Fibroblast of skin of right quadriceps (primary cell): ENCODE results near the gene SLC46A1.
"Not testable (repeated sequence)": the region's sequence is repeated elsewhere in the genome, so short reads cannot be mapped to it uniquely, and the experiment has no call there.

Experiments used
- DNase-seq: peaks from one replicate; pipeline ENCODE4 v3.0.0-alpha.2; 2013

The SLC46A1 gene

DNA sequence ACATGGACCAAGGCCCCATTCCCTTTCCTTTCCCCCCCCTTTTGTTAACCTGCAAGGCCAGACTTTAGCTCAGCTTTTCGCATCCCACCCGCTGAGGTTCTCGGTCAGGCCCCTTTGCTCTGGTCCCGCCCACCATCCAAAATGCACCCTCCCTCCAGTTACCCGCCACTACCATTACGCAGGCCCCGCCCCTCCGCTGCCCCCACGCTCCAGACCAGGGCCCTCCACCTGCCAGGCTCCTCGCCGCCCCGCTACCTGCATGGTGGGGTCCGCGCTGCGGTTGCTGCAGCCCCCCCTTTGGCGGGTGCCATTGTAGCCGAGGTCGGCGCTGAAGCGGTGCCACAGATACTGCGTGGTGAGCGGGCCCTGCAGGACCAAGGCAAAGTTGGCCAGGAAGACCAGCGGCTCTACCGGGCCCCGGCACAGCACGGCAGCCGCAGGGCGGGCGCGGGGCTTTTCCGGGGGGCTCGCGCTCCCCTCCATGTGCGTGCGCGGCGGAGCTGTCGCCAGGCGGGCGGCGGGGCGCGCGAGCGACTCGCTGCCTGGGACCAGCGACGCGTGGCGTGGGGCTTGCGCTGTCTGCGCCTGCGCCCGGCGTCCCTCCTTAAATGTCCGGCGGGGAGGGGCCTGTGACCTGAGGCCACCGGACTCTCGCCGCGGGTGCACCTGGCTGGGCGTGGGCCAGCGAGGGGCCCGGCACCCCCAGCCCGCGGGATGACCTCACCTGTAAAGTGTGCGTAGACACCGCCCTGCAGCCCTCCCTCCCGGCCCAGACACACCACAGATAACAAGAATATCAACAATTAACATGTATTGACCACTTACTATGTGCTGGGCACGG, at the start of gene SLC46A1:
Gene SLC46A1 (minus strand): TSS at position 581 of the 841 bp plus-strand sequence. CDS start 98 bp downstream, at position 483.
- no peak for DNase-seq

DNA sequence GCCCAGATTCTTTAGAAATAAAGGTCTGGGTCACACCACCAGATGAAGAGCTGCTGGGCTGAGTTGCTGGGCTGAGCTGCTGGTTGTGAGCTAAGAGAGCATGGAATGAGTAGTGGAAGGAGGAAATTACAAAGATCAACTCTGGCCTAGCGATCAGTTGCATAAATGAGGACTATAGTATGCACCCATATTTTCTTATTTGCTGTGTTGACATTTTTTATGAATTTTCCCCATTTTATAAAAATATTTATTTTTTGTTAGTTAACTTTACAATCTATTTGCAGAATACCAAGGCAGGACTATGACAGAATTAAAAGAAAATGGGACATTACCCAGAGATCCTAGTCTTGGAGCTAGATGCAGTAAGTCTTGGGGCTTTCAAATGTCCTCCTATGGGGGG, 43.8 kb upstream of the SLC46A1 start:
- no peak for DNase-seq

DNA sequence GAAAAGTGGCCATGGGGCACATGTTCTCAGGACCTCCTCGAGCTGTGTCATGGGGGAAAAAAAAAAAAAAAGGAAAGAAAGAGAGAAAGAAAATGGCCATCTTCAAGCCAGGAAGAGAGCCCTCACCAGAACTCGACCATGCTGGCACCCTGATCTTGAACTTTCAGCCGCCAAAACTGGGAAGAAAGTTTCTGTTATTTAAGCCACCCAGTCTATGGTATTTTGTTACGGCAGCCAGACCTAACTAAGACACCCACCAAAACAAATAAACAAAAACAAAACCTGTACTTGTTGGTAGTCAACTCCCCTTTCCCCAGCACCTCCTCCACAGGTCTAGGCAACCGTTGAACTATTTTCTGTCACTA, 41.4 kb upstream of the SLC46A1 start:
- no peak for DNase-seq

DNA sequence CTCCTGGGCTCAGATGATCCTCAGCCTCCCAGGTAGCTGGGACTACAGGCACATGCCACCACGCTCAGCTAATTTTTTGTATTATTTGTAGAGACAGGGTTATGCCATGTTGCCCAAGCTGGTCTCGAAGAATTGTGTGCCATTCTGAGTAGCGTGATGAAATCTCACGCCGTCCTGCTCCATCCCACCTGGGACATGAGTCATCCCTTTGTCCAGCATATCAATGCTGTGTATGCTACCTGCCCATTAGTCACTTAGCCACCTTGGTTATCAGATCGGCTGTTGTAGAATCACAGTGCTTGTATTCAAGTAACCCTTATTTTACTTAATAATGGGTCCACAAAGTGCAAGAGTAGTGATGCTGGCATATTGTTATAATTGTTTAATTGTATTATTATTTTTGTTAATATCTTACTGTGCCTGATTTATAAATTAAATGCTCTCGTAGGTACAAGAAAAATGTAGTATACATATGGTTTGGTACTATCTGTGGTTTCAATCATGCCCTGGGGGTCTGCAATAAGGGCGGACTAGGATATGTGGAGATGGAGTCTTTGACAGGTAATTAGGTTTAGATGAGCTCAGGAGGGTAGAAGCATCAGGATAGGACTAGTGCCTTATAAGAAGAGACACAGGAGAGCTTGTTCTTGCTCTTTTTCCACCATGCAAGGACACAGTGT, 40.8 kb upstream of the SLC46A1 start:
- DNase-seq: no peak

DNA sequence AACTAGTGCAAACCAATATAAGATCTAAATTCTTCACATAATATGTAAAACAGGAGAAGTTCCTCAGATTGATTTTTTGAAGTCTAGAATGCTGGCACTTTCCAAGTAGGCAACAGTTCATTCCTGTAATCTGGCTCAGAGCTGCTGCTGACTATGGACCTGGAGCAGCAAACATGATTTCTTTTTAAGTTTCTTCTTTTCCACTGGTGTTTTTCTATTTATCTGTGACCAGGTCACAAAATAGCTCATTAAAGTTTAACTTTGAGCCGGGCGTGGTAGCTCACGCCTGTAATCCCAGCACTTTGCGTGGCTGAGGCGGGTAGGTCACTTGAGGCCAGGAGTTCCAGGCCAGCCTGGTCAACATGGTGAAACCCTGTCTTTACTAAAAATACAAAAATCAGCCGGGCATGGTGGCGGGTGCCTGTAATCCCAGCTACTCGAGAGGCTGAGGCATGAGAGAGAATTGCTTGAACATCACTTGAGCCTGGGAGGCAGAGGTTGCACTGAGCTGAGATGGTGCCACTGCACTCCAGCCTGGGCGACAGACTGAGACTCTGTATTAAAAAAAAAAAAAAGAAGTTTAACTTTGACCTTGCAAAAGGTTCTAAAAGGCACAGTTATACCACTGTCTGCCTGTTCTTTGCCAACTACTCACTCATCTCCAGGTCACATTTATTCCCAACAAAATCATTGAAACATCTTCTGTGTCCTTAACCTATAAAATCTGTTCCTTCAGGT, 38.1 kb upstream of the SLC46A1 start:
- DNase-seq: no peak

DNA sequence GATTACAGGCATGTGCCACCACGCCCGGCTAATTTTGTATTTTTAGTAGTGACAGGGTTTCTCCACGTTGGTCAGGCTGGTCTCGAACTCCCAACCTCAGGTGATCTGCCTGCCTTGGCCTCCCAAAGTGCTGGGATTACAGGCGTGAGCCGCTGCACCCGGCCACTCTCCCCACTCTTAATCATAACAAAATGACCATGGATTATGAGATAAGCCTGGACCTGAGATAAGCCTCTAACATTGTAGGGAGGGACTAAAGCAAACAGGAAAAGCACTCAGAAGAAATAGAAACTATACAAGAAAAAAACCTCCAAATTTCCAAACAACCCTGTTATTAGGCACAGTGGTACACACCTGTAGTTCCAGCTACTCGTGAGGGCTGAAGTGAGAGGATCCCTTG, 28.3 kb upstream of the SLC46A1 start:
- DNase-seq: not testable (repeated sequence)

DNA sequence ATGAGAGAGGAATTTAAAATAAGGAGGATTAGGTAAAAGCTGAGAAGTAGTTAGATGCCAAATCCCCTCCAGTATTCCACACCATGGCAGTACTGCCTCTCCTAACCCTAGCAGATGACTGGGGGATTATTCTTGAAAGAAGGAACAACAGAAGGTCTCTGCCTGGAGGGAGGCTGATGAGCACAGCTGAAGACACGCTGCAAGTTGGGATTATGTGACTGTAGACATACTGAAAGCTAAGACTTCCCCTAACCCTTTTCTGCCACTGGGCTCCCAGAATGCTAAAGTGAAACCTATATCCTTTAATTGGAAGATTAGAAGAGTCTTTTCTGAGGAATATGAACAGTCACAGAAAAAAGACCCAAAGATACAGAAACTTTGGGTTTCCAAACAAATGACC, 27.7 kb upstream of the SLC46A1 start:
- DNase-seq: no peak

DNA sequence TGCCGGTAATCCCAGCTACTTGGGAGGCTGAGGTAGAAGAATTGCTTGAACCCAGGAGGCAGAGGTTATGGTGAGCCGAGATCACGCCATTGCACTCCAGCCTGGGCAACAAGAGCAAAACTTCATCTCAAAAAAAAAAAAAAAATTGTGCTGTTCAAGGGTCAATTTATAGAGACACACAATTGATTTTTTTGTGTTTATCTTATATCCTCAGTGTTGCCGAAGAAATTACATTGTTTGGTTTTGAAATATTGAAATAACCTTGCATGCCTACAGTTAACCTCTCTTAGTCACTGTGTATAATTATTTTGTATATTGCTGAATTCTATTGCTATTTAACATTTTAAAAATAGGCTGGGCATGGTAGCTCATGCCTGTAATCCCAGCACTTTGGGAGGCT, 22.0 kb upstream of the SLC46A1 start:
- not testable (repeated sequence) for DNase-seq

DNA sequence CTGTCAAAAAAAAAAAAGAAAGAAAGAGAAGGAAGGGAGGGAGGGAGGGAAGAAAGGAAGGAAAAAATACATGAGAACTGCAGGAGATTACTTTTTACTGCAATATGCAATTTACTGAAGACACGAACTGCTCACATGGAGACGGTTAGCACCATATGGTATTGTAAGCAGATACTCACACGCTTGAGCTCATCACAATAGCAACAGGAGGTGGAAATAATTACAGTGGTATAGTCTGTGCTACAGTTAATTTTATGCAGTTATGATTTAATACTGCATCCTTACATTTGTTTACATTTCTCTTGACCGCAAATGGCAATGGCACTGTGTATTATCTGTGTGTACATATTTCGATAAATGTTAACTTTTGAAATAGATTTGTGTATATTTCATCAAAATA, 21.4 kb upstream of the SLC46A1 start:
- DNase-seq: peak; percentile 28

DNA sequence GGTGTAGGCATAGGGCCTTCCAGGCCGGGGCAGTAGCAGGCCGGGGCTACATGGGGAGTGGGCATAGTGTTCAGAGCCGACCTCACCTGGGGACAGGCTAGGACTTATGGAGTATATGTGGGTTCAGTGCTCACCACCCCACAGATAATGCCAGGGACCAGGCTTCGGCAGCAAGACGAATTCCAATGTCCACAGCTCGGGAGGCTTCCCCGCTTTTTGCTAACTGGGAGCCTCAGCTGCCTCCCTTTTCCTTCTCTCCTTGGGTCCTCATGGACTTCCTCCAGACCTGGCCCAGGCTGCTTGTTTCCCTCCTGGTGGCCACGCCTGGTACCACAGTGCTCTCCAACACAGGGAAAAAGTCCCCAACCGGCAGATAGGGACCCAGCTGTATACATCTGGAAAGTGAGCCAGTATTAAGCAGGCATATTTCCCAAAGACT, 20.1 kb upstream of the SLC46A1 start:
- DNase-seq: no peak

DNA sequence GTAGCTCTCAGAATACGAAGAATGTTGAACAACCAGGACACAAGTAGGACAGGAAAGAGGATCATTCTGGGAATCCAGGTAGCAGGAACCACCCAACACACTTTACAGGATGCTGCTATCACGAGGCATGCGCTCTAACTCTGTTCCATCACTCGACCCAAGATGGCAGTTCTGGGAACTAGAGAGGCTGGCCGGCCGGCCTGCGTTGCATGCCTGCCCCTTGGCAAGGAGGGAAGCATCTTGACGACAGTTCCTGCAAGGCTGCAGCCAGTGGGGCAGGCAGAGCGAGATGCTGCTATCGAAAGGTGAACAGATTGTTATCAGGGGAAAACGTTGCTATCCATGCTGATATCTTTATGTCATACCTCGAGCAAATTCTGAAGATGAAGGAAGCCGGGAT, 19.2 kb upstream of the SLC46A1 start:
- no peak for DNase-seq

DNA sequence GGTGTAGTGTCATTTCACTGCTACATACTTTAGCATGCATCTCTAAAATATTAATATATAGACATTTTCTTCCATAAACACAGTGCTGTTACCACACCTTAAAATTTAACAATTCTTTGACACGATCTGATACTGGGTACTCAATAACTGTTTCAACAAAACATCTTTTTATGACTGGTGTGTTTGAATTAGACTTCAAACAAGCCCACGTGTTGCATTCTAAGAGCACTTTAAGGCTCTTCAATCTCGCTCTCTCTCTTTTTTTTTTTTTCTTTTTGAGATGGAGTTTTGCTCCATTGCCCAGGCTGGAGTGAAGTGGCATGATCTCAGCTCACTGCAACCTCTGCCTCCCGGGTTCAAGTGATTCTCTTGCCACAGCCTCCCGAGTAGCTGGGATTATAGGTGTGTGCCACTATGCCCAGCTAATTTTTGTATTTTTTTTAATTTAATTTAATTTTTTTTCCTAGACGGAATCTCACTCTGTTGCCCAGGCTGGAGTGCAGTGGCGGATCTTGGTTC, 15.8 kb upstream of the SLC46A1 start:
- no peak for DNase-seq

DNA sequence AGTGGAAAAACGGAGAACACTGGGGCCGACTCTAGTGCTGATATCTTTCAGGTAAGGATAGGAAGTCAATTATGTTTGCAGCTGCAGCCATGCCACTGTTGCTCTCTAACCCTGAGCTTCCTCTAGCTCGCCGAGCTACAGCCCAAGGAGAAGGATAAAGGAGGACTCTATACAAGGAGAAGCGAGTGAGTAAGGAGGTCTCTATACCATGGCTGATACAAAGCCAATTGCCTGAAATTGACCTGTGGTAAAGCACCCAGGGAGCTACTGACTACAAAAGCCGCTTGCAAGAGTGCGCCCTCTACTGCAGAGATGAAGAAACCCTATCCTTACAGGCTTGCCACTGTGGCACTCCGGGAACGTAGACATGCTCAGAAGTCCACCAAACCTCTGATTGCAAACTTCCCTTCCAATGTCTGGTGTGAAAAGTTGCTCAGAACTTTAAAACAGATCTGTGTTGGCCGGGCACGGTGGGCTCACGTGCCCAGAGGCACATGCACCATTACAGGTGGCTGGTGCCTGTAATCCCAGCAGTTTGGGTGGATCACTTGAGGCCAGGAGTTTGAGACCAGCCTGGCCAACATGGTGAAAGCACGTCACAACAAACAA, 10.8 kb upstream of the SLC46A1 start:
- DNase-seq: peak; percentile 41

DNA sequence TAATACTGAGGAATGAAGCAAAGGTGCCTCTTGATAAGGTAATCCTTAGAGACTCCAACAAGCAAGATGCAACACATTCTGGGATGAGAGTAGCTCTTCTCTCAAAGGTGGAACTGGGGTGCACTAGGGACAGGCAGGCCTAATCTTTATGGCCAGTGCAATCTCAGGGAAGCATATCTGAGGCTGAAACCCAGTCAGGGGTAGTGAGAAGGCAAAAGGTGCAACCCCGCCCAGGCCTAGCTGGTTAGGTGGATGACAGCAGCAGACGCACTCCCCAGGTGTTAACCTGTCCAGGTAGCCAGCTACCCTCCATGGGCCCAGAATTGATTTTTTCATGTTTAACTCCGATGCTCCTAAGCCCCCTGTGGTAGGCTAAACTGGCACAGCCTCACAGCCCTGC, 9.9 kb upstream of the SLC46A1 start:
- DNase-seq: no peak

DNA sequence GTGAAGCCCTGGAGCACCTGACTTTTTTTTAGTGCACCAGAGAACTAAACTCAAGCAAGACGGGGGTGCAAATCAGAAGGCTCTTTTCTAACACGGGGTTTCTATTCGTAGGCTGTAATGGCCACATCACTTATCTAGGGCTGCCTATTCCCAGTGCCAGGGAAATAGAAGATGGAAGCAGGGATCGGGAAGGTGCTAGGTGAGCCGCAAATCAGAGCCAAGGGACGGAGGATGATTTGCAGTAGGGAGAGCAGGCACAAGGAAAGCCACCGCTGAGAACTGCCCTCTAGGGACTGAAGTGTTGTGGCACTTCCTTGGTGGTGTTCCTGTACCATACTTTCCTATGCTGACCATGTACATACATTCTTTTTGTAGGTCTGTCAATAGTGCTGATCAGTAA, 7.8 kb upstream of the SLC46A1 start:
- no peak for DNase-seq

DNA sequence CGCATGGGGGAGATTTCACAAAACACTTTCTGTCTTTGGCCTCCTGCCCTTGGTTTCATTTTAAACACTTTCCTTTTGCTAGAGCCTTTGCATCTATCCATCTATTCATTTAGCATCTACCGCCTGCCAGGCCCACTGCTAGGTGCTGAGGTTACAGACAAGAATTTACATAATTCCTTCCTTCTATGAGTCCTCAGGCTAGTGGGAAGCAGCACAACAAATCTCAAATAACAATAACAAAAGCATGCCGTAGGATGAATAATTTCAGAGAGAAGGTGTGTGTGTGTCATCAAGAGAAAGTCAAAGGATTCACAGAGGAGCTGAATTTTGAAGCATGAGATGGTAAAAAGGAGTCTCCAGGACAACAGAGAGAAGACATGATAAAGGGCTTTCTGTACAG, 6.1 kb upstream of the SLC46A1 start:
- no peak for DNase-seq

DNA sequence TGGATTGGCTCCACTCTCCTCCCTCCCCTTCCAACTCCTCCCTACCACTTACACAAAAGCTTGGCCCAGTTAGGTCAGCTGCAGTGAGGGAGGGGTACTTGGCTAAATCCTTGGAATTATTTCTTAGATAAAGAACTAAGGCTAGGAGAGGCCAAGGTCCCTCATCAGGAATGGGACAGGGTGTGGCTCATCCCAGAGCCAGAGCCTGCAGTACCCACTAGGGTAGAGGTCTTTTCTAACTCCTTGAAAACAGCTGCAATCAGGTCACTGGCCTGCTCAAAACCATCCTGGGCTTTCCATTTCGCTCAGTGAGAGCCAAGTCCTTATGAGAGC, 1.9 kb upstream of the SLC46A1 start:
- no peak for DNase-seq

DNA sequence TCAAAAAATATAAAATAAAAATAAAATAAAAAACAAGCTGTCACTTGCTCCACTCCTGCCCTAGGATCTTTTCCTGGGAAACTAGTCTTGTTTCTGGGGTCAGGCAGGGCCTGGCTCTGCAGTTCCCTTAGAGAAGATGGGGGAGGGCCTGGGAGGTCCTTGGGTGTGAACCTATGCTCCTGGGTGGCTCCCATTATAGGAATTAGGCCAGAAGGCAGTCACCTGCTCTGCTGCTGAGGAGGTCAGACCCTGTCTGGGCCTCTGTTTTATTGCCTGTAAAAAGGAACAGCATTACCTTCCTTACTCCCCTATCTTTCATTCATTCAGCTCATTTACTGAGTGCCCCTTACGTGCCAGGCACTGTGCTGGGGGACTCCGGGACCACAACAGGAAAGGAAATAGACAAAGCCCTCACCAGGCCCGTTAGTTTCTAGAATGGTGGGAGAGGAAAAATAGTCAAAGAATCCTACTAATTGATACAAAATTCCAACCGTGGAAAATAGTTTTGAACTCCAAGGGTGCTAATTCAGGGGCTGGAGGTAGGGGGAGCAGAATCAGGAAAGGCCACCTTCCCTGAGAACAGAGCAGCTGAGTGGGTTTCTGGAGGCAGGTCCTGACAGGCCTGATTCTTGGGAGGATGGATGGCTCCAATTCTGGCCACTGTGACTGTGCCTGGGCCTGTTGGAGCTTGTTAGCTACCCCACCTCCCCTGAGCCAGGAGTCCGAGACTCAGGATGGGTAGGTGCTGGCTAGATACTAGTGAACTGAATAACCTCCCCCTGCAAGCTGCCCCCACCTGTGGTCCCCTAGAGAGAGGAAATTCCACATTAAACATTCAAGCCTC, 1.3 kb upstream of the SLC46A1 start:
- DNase-seq: no peak

DNA sequence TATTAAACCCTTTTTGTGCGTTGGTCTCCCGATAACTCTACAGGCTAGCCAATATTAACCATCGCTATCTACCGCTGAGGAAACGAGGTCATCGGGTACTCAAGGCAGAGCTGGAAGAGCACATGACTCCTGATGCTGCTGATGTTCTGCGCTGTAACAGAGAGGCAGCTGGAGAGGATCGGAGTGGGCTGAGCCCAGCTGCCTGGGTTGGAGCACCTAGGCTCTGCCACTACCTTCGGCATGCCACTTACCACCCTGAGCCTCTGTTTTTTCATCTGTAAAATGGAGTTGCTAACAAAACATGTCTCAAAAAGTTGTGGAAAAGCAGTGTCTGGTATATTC, 432 bp upstream of the SLC46A1 start:
- no peak for DNase-seq

DNA sequence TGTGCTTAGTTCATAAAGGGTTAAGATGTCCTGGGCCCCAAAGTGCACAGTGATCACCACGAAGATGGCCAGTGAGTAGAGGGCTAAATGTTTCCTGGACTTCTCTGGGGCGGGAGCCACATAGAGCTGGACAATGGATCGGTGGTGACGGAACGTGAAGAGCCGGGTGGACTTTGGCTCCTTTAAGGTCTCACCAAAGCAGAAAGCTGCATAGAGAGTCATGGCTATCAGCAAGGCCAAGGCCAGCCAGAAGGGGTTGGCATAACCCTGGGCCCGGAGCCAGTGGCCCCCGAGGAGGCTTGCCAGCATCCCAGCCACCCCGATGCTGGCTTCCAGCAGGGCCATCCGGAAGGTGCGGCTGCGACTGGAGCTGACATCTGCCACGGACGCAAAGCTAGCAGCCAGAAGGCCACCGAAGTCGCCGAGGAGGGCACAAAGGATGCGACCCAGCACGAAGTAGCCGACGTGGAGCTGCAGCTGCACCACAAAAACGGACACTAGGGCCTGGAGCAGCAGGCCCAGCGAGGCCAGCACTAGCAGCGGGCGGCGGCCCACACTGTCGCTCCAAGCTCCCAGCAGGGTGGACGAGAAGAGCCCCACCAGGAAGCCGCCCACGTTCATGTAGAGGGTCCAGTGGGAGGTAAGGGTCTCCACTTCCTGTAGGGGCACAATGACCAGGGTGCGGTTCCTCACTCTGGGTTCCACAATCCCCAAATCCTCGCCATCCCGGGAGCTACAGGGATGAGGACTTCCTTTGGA, 1.0 kb downstream of the SLC46A1 start:
- no peak for DNase-seq

DNA sequence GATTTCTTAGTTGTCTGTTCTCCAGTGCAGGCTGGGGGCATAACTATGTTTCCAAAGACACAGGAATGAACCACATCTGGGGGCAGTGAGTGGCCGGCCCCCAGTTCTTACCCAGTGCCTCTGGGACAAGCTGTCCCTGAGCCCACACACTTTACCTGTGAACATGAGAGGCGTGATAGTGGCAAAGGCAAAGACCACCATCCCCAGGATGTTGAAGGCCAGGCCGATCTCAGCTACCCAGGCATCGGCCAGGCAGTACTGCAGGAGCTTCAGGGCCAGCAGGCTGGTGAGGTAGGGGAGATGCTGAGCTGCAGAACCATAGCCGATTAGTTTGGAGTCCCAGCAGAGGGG, 1.6 kb downstream of the SLC46A1 start:
- no peak for DNase-seq

DNA sequence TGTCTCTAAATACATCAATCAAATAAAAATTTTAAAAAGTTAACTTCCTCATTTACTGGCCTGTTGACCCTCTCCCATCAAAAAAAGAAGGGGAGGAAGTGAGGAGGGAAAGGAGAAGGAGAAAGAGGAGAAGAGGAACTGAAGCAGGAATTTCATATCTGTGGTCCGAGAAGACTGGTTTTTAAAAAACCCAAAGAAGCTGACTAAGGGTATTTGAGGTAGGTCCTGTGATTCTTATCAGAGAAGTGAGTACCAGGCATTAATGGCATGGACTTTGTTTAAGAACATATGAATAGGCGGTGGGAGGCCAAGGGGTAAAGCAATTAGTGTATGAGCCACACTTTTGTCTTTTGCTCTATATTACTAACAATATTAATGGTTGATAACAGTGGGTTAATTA, 2.0 kb downstream of the SLC46A1 start:
- no peak for DNase-seq
